Posterior cingulate gyrus (tissue), 11 donors: ENCODE results near the gene GLI1.
"Not testable (repeated sequence)": the region's sequence is repeated elsewhere in the genome, so short reads cannot be mapped to it uniquely, and the experiment has no call there.

Experiments used
- DNase-seq, 10 donors: peaks; one replicate each; pipeline versions ENCODE4 v3.0.0 to v3.0.0-alpha.2; 2020 to 2021; ENCODE audit warnings: mixed read lengths in 3 of 10
- intact Hi-C: fragments of 100-400 bp; cut with DNase I; formaldehyde crosslinking; loops from one replicate; pipeline ENCODE4 v1.15.1; 2023

Gene GLI1

GRCh38 chr12:57459750-57460467 lies at the start of gene GLI1:
Gene GLI1 (plus strand): TSS chr12:57459785. CDS start chr12:57463692, 3,907 bp downstream.
- no peak for DNase-seq
- intact Hi-C loops: loop anchor here (2.0 kb wide), 1 partner anchor 29 kb away; the partner anchor contains the start of gene MARS1

GRCh38 chr12:57410534-57410933 lies 49.1 kb upstream of the GLI1 start:
- intact Hi-C loops: no loop called here
- DNase-seq: no peak

- intact Hi-C loops, DNase-seq: not testable (repeated sequence)
These were observed 45.4 kb upstream of the GLI1 start for GRCh38 chr12:57414160-57414559.

- intact Hi-C loops: no loop called here
- DNase-seq: no peak
These were observed 44.5 kb upstream of the GLI1 start for GRCh38 chr12:57415088-57415487.

- intact Hi-C loops: no loop called here
These were observed 43.3 kb upstream of the GLI1 start for GRCh38 chr12:57416039-57416996.

GRCh38 chr12:57418255-57418654 lies 41.3 kb upstream of the GLI1 start:
- DNase-seq: no peak
- intact Hi-C loops: no loop called here

More at GRCh38 chr12:57416039-57416996, 43.3 kb upstream of the GLI1 start:
- no peak for DNase-seq

GRCh38 chr12:57419495-57419894 lies 40.1 kb upstream of the GLI1 start:
- intact Hi-C loops: no loop called here
- no peak for DNase-seq

- DNase-seq: no peak
- intact Hi-C loops: no loop called here
These were observed 39.1 kb upstream of the GLI1 start for GRCh38 chr12:57420482-57420881.

GRCh38 chr12:57426948-57427347 lies 32.6 kb upstream of the GLI1 start:
- DNase-seq, intact Hi-C loops: not testable (repeated sequence)

GRCh38 chr12:57428965-57429364 lies 30.6 kb upstream of the GLI1 start:
- intact Hi-C loops: no loop called here
- no peak for DNase-seq

GRCh38 chr12:57429473-57430111 lies 30.0 kb upstream of the GLI1 start:
- no peak for DNase-seq
- intact Hi-C loops: no loop called here

- intact Hi-C loops: no loop called here
- DNase-seq: peak in 3 of 10 donors; percentile 2 to 30 (median 18)
These were observed 29.3 kb upstream of the GLI1 start for GRCh38 chr12:57430112-57430930.

- intact Hi-C loops: no loop called here
- peak; percentile 91 to 99 (median 96) for DNase-seq
These were observed 28.5 kb upstream of the GLI1 start, which contains the start of gene R3HDM2 for GRCh38 chr12:57430931-57431566. Gene R3HDM2 (minus strand): TSS chr12:57431043. CDS start chr12:57310428, 120,615 bp downstream.

GRCh38 chr12:57431654-57432188 lies 27.9 kb upstream of the GLI1 start:
- DNase-seq: peak in 1 of 10 donors; percentile 52
- intact Hi-C loops: no loop called here

- intact Hi-C loops: no loop called here
- peak in 1 of 10 donors; percentile 8 for DNase-seq
These were observed 26.2 kb upstream of the GLI1 start for GRCh38 chr12:57433370-57433769.

GRCh38 chr12:57434517-57435223 lies 24.9 kb upstream of the GLI1 start, which contains the start of gene INHBC:
Gene INHBC (plus strand): TSS chr12:57434784. CDS start chr12:57434887, 103 bp downstream.
- peak in 1 of 10 donors; percentile 77 for DNase-seq
- intact Hi-C loops: no loop called here

- intact Hi-C loops: no loop called here
- DNase-seq: peak in 1 of 10 donors; percentile 43
These were observed 24.3 kb upstream of the GLI1 start for GRCh38 chr12:57435293-57435692.

GRCh38 chr12:57438400-57438799 lies 21.2 kb upstream of the GLI1 start:
- DNase-seq: no peak
- intact Hi-C loops: no loop called here
